GM23248 (cell line): ENCODE measurements around the gene NPAS2. TPM values are rescaled to one million over a fixed set of nuclear protein-coding genes. Genes with fewer than 3 reads are reported as not detected.

Experiments
- DNase-seq: peaks from one replicate; pipeline ENCODE4 v3.0.0-alpha.2; 2015
- H2AFZ ChIP-seq: fragments of 200-600 bp; sonication (generic); 2 replicates; pipeline ENCODE4 v1.6.1; 2016; ENCODE audit warnings: antibody characterized with exemption
- H3F3A ChIP-seq: fragments of 200-600 bp; sonication (generic); 2 replicates; pipeline ENCODE4 v1.6.1; 2016; ENCODE audit warnings: mild to moderate bottlenecking, antibody characterized with exemption, mixed run types; ENCODE audit not compliant: insufficient read depth
- H3K27ac ChIP-seq: fragments of 200-600 bp; sonication (generic); 2 replicates; pipeline ENCODE4 v1.5.1; 2016; ENCODE audit warnings: mild to moderate bottlenecking
- H3K27me3 ChIP-seq: fragments of 200-600 bp; sonication (generic); replicated peaks from 2 replicates; pipeline ENCODE4 v1.6.1; 2016; ENCODE audit warnings: mild to moderate bottlenecking; ENCODE audit not compliant: insufficient read depth
- H3K36me3 ChIP-seq: fragments of 200-600 bp; sonication (generic); 2 replicates; pipeline ENCODE4 v1.6.1; 2016; ENCODE audit warnings: low read depth, mild to moderate bottlenecking
- H3K4me1 ChIP-seq: fragments of 200-600 bp; sonication (generic); 2 replicates; pipeline ENCODE4 v1.6.1; 2016; ENCODE audit warnings: mild to moderate bottlenecking; ENCODE audit not compliant: insufficient read depth
- H3K4me2 ChIP-seq: fragments of 200-600 bp; sonication (generic); one replicate; pipeline ENCODE4 v1.6.1; 2016; ENCODE audit warnings: mild to moderate bottlenecking; ENCODE audit not compliant: unreplicated experiment
- H3K4me3 ChIP-seq: fragments of 200-600 bp; sonication (generic); 2 replicates; pipeline ENCODE4 v1.5.1; 2016; ENCODE audit warnings: mild to moderate bottlenecking
- H3K79me2 ChIP-seq: fragments of 200-600 bp; sonication (generic); 2 replicates; pipeline ENCODE4 v1.6.1; 2016; ENCODE audit warnings: mild to moderate bottlenecking; ENCODE audit not compliant: insufficient read depth
- H3K9ac ChIP-seq: fragments of 200-600 bp; sonication (generic); 2 replicates; pipeline ENCODE4 v1.6.1; 2016; ENCODE audit warnings: mild to moderate bottlenecking
- H3K9me2 ChIP-seq: fragments of 200-600 bp; sonication (generic); 2 replicates; pipeline ENCODE4 v1.6.1; 2016; ENCODE audit warnings: mixed run types, mild to moderate bottlenecking, moderate library complexity; ENCODE audit not compliant: insufficient read depth
- H3K9me3 ChIP-seq: fragments of 200-600 bp; sonication (generic); one replicate; pipeline ENCODE4 v1.6.1; 2017; ENCODE audit warnings: low read depth
- H4K20me1 ChIP-seq: fragments of 200-600 bp; sonication (generic); 2 replicates; pipeline ENCODE4 v1.6.0; 2016; ENCODE audit not compliant: insufficient read depth
- EZH2 ChIP-seq: fragments of 200-600 bp; sonication (generic); IDR thresholded peaks from 2 replicates; pipeline ENCODE4 v1.6.1; 2018; ENCODE audit warnings: antibody characterized with exemption, mild to moderate bottlenecking; ENCODE audit not compliant: insufficient read depth, poor library complexity, severe bottlenecking
- EZH2phosphoT487 ChIP-seq: fragments of 200-600 bp; sonication (generic); IDR thresholded peaks from 2 replicates; pipeline ENCODE4 v1.6.1; 2018; ENCODE audit warnings: antibody characterized with exemption, moderate library complexity, mild to moderate bottlenecking, low read depth; ENCODE audit not compliant: insufficient read depth
- WGBS, 2 experiments: methylation state at CpG; one replicate each; pipeline ENCODE4 v1.1.6; 2015 to 2017; ENCODE audit warnings: low lambda C conversion rate in 2 of 2, low coverage in 1 of 2; ENCODE audit errors: missing lambda C conversion rate in 2 of 2; 5-methylcytosine and 5-hydroxymethylcytosine counted together
- in situ Hi-C: fragments of 300-500 bp; cut with MboI; formaldehyde crosslinking; loops from 2 replicates; pipeline ENCODE4 v1.15.0; 2020
- polyA plus RNA-seq: library from polyadenylated mRNA; unstranded; fragments of >200 nt; fragmentation: Nextera tagmentation; extraction: Ambion mirVana; gene quantifications from 2 replicates; pipeline ENCODE4 v1.2.1, GENCODE V29; 2016
- total RNA-seq: library from RNA; depleted of rRNA; stranded (reverse); fragments of >200 nt; shearing (Covaris generic); gene quantifications from 2 replicates; pipeline ENCODE4 v1.2.3, GENCODE V29; 2014

The NPAS2 gene
- total and polyA plus RNA-seq, 2 experiments from 2014 or later, result 3.8 to 10.8 TPM

DNA sequence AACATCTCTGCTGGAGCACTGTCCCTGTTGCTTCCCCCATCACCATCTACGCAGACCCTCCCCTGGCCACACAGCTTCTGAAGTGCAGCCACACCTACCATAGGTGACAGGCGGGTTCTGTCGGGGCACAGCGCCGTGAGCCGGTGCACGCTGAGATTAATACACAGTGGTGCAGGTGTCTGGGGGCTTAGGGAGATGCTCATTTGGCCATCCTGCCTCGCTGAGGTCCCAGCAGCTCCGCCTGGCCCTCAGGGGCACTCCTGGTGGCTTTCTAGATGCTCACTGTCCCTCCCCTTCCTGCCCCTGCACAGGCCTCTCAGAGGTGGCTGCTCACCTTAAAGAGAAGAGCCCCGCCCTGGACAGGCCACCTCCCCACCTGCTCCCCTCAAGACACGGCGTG lies 163.3 kb downstream of the NPAS2 start:
- H3K4me3 ChIP-seq, result no peak overlapping the region
- H3F3A ChIP-seq, result no peaks in the 10 kb centered on the region
- no peak overlapping the region for H3K9ac ChIP-seq
- H3K36me3 ChIP-seq, result no peaks in the 10 kb centered on the region
- H3K4me2 ChIP-seq, result no peak overlapping the region
- no peaks in the 10 kb centered on the region for H3K27me3 ChIP-seq
- DNase-seq, result no peak
- WGBS, 2 experiments, result 93 to 99% methylated on average over 12 of the region's 12 CpGs
- H3K9me3 ChIP-seq, result no peaks in the 10 kb centered on the region
- in situ Hi-C loops, result no loop called here
- TF ChIP-seq EZH2, result no peak
- TF ChIP-seq EZH2phosphoT487, result no peak
- no peaks in the 10 kb centered on the region for H3K9me2 ChIP-seq
- no peaks in the 10 kb centered on the region for H3K79me2 ChIP-seq
- H4K20me1 ChIP-seq, result no peaks in the 10 kb centered on the region
- H3K27ac ChIP-seq, result no peak overlapping the region
- no peak overlapping the region for H2AFZ ChIP-seq
- H3K4me1 ChIP-seq, result no peaks in the 10 kb centered on the region

DNA sequence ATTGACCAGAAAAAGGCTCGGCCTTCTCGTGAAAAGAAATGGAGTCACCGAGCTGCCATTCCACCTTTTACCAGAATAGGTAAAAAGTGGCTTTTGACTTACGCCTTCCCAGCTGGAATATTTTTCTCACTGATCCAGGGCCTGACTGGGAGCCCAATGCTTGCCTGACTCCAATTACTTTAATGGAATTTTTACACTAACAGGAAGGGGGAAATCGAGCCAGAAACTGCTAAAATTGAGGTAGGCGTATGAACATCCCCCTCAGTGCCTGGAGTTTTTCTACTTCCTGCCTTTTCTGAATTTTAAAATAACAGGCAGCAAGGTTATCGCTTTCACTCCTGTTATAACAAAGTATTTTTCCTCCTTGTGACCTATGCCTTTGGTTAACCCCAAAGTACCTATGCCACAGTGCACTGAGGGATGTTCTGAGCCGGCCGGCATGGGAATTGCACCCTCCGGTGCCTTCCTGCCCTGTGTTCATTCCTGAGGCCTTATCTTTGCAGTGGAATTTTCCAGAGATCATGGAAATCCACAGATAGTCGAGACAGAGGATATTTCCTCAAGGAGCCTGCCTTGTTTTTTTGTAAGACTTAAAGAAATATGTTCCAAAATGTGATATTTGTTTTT lies 163.9 kb downstream of the NPAS2 start:
- H3K4me2 ChIP-seq, result no peak overlapping the region
- H3K9me2 ChIP-seq, result no peaks in the 10 kb centered on the region
- no peak overlapping the region for H3K4me3 ChIP-seq
- H3F3A ChIP-seq, result no peaks in the 10 kb centered on the region
- no peaks in the 10 kb centered on the region for H3K9me3 ChIP-seq
- no peaks in the 10 kb centered on the region for H3K4me1 ChIP-seq
- no peaks in the 10 kb centered on the region for H3K36me3 ChIP-seq
- in situ Hi-C loops, result no loop called here
- H3K27ac ChIP-seq, result no peak overlapping the region
- DNase-seq, result no peak
- H3K79me2 ChIP-seq, result no peaks in the 10 kb centered on the region
- no peaks in the 10 kb centered on the region for H4K20me1 ChIP-seq
- H2AFZ ChIP-seq, result no peak overlapping the region
- TF ChIP-seq EZH2phosphoT487, result no peak
- TF ChIP-seq EZH2, result no peak
- H3K9ac ChIP-seq, result no peak overlapping the region
- 69% methylated on average over 11 of the region's 11 CpGs for WGBS, 2 experiments
- no peaks in the 10 kb centered on the region for H3K27me3 ChIP-seq

DNA sequence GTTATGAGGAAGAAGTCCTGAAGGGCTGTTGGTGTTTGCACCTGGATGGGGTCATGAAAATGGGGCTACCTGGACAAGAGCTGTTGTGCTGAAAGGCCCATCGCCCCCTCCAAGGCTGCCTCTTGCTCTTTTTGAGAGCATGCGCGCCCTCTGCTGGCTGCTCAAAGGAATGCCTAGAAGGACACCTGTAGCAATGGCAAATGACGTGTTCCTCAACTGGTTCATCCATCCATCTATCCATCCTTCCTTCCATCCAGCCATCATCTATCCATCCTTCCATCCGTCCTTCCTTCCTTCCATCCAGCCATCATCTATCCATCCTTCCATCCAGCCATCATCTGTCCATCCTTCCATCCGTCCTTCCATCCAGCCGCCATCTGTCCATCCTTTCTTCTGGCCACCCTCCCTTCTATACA lies 165.0 kb downstream of the NPAS2 start:
- in situ Hi-C loops, result no loop called here
- no peak overlapping the region for H3K4me2 ChIP-seq
- H3K27ac ChIP-seq, result no peak overlapping the region

GRCh38 chr2:100986157-100986556 lies 166.2 kb downstream of the NPAS2 start:
- no peak overlapping the region for H3K9ac ChIP-seq
- H3K36me3 ChIP-seq, result no peaks in the 10 kb centered on the region
- no peaks in the 10 kb centered on the region for H3K79me2 ChIP-seq
- TF ChIP-seq EZH2 (no peak), EZH2phosphoT487 (no peak)
- no peaks in the 10 kb centered on the region for H3K9me2 ChIP-seq
- WGBS, 2 experiments, result 83% methylated on average over 11 of the region's 11 CpGs
- H4K20me1 ChIP-seq, result no peaks in the 10 kb centered on the region
- no peaks in the 10 kb centered on the region for H3K27me3 ChIP-seq
- H3K27ac ChIP-seq, result no peak overlapping the region
- H3K4me2 ChIP-seq, result no peak overlapping the region
- no peak overlapping the region for H2AFZ ChIP-seq
- H3K4me3 ChIP-seq, result no peak overlapping the region
- H3K9me3 ChIP-seq, result no peaks in the 10 kb centered on the region
- in situ Hi-C loops, result no loop called here
- H3F3A ChIP-seq, result no peaks in the 10 kb centered on the region
- no peak for DNase-seq
- no peaks in the 10 kb centered on the region for H3K4me1 ChIP-seq

More for the DNA sequence above, 165.0 kb downstream of the NPAS2 start:
- no peaks in the 10 kb centered on the region for H4K20me1 ChIP-seq
- no peaks in the 10 kb centered on the region for H3K36me3 ChIP-seq
- H3F3A ChIP-seq, result no peaks in the 10 kb centered on the region
- H2AFZ ChIP-seq, result no peak overlapping the region
- no peak for TF ChIP-seq EZH2
- no peak for TF ChIP-seq EZH2phosphoT487
- no peaks in the 10 kb centered on the region for H3K4me1 ChIP-seq
- no peaks in the 10 kb centered on the region for H3K9me3 ChIP-seq
- no peak overlapping the region for H3K9ac ChIP-seq
- no peaks in the 10 kb centered on the region for H3K27me3 ChIP-seq
- no peaks in the 10 kb centered on the region for H3K9me2 ChIP-seq
- no peaks in the 10 kb centered on the region for H3K79me2 ChIP-seq
- H3K4me3 ChIP-seq, result no peak overlapping the region
- peak; percentile 78 for DNase-seq
- 34 to 35% methylated on average over 7 of the region's 7 CpGs for WGBS, 2 experiments

- no peaks in the 10 kb centered on the region for H3K4me1 ChIP-seq
- H3K4me2 ChIP-seq, result no peak overlapping the region
- no peak overlapping the region for H3K27ac ChIP-seq
- WGBS, 2 experiments, result 82 to 94% methylated on average over 3 of the region's 3 CpGs
- H3K79me2 ChIP-seq, result no peaks in the 10 kb centered on the region
- no peaks in the 10 kb centered on the region for H3K9me3 ChIP-seq
- H3K9ac ChIP-seq, result no peak overlapping the region
- TF ChIP-seq EZH2phosphoT487 (no peak), EZH2 (no peak)
- no peaks in the 10 kb centered on the region for H3K9me2 ChIP-seq
- no peaks in the 10 kb centered on the region for H3K36me3 ChIP-seq
- no peaks in the 10 kb centered on the region for H3K27me3 ChIP-seq
- no peaks in the 10 kb centered on the region for H4K20me1 ChIP-seq
- H2AFZ ChIP-seq, result no peak overlapping the region
- DNase-seq, result no peak
- no peak overlapping the region for H3K4me3 ChIP-seq
- H3F3A ChIP-seq, result no peaks in the 10 kb centered on the region
- in situ Hi-C loops, result no loop called here
These were observed 167.6 kb downstream of the NPAS2 start for GRCh38 chr2:100987536-100987935.
